NOMO-1 treated with dmso at 0.1 percent for 144 hours (cell line): ENCODE measurements around the gene SAMSN1.

Experiments
- DNase-seq: peaks from one replicate; lab custom pipeline; 2025; ENCODE audit not compliant: unreplicated experiment; lab: John Stamatoyannopoulos, UW

Gene SAMSN1

DNA sequence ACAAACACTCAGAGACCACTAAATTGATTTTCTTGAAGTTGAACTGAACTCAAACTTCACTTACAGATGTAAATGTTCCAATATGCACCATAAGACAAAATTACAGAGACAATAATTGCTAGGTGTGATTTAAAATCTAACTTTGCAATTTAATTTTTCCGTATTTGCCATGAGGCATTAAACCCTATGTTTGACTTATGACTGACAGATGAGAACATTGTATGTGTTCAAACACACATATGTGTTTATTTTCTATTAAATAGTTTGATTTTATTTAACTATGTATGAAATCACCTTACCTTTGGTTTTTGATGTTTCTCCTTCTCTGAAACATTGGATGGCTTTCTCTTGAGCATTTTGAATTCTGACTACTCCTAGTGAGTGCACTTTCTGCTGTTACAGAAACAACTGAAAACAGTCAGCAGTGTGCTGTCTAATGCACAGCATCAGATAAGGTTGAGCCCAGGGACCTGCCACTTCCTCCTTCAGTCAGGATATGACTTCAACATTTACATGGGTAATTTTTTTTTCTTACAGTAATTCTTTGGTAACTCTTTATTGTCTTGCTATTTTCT, at the start of gene SAMSN1:
SAMSN1 (minus strand) TSS at position 410 of the 575 bp plus-strand sequence; CDS start at position 356, 54 bp downstream.
- DNase-seq, result peak; percentile 76

DNA sequence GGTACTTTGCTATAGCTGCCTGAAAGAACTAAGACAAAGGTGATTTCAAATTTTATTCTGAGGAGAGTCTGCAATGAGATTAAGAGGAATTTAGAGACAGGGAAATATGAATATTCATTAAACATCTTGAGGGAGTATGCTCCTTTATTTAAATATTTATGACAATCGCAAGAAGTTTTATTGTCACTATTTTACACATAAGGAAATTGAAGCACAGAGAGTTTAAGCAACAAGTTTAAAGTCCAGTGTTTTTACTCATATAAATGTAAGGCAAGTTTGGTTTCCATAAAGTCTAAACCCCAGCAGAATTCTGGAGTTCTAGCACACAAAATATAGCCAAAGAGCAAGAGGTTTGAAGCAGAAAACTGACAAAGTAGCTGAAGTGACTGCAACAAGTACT, 49.3 kb upstream of the SAMSN1 start:
- no peak for DNase-seq

DNA sequence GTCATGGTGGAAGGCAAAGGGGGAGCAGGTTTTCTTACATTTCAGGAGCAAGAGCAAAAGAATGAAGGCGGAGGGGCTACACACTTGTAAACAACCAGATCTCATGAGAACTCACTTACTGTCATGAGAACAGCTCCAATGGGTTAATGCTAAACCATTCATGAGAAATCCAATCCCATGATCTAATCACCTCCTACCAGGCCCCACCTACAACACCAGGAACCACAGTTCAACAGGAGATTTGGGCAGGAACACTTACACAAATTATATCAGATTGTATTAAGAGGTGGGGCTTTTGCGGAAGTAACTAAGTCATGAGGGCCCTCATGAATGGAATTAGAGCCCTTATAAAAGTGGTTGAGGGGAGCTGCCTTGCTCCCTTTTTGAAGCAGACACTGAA, 48.9 kb upstream of the SAMSN1 start:
- no peak for DNase-seq

DNA sequence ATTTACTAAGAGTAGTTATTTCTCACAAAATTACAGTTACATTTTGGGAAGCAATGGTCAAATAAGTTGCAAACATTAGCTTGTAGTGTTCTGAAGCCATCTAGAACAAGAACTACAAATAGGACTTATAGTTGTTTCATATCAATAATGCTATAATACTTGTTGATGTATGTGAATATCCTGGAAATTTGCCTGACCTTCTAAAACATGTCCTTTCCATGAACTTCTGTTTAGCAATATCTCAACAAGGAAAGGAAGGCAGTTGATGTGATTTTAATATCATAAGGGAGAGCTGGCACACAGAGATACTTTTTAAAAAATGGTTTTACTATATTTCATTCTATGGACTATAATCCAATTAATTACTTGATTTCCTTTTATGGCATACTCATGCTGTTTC, 47.1 kb upstream of the SAMSN1 start:
- DNase-seq, result no peak

DNA sequence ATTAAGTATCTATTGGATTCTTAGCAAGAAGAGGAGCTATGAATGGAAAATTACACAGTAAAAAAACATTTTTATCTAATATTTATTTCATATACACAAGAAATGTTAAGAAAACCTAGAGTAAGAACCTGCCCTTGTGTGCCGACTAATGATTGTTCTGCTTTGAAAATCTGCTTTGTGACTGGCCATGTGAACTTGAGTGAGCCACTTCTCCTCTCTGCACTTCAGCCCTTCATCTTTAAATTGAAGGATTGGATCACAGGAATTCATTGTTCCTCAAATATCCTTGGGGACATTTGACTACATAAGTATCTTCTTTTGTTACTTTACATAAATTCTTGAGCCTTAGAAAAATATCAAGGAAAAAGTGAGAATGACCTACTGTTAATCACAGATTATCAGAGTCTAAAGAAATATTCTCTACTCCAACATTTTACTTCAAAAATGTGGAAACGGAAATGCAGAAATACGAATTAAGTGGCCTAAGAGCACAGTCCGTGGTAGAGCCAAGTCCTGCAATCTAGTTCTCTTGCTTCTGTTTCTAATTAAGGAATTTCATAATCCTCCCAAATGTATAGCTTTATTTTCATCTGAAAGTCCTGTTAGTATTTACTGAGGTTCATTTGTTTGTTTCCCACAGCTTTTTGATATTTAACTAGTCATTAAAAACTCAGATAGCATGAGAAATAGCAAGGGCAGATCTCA, 46.3 kb upstream of the SAMSN1 start:
- no peak for DNase-seq

DNA sequence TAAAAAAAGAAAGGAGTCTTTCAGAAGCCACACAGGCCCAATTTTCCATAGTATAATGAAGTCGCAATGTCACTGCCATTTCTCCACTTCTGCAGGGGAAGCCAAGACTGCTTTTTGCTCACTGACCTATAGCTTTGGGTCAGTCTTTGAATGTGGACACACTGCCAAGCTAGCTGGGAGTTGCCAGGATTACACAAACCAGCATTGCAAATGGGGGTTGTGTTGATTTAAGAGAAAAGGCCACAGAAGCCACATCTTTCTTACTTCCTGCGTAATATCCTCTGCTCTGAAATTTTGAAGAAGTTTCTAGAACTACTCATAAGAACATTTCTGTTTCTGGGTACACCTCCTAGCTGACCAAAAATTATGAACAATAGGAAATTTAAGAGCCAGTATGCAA, 45.8 kb upstream of the SAMSN1 start:
- peak; percentile 67 for DNase-seq

DNA sequence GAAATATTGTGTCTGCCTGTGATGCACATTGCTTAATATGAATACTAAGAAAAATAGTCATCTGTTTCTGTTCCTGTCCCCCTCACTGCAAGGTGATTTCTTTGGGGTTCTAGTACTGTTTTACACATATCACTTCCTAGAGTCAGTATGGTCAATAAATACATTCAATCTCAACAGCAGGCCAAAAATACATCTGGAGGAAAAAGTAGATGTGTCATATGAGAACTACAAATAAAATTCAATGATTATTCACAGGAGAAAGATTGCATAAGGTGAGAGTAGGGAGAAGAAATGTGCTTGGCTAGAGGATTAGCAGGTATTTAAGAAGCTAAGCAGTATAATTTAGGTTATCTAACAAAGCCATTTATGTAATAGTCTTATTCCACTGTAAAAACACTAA, 45.3 kb upstream of the SAMSN1 start:
- DNase-seq, result no peak

DNA sequence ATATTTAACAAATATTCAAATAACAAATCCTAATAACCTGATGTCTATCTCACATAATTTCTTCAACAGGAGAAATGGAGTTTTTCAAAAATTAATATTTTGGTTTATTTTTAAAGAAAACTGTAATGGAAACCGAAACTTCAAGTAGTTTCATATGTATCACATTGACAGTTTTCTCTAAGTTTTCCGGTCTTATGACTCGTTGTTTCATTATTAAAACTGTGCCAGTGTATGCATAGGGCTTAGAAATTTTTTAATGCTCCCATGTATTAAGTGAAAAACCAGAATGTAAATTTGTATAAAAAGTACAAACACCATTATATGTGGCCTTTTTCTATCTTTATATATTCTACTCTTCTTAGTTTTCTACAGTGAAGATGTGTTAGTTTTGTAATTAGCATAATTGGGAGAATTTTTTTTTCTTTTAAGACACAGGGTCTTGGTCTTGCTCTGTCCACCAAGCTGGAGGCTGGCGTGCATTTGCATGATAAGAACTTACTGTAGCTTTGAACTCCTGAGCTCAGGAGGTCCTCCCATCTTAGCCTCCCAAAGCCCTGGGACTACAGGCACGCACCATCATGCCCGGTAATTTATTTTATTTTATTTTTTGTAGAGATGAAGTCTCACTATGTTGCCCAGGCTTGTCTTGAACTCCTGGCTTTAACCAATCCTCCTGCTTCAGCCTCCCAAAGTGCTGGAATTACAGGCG, 43.9 kb upstream of the SAMSN1 start:
- no peak for DNase-seq

DNA sequence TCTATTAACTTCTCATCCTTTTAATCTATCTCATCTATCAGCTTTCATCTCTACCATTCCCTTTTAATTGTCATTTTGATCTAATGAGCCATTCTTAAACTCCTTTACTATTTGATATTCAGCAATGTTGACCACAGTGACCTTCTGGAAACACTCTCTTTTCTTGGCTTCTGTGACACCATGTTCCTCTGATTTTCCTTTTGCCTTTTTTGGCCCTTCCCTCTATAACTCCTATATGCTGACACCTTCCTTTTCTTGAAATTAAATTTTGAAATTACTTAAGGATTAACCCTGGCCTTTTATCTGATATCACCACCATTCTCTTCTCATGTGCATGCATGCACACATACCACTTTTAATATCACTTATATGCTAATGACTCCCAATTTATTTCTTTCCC, 41.2 kb upstream of the SAMSN1 start:
- no peak for DNase-seq

DNA sequence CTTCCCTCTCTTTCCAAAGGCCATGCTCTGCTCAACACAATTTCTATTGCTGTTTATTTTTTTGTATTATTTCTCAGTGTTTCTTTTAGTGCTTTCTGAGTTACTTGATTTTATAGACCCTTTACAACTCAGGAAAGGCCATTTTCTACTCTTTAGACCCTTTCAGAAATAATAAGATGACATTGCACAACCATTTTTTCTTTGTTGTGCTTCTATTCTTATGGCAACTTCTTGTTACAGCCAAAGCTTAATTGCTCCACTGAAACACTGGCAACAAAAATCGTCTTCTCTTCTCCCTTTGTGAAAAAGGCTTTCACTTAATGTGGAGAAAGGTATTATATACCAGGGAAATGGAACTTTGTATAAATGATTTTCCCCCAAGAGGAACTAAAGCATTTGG, 39.0 kb upstream of the SAMSN1 start:
- no peak for DNase-seq

DNA sequence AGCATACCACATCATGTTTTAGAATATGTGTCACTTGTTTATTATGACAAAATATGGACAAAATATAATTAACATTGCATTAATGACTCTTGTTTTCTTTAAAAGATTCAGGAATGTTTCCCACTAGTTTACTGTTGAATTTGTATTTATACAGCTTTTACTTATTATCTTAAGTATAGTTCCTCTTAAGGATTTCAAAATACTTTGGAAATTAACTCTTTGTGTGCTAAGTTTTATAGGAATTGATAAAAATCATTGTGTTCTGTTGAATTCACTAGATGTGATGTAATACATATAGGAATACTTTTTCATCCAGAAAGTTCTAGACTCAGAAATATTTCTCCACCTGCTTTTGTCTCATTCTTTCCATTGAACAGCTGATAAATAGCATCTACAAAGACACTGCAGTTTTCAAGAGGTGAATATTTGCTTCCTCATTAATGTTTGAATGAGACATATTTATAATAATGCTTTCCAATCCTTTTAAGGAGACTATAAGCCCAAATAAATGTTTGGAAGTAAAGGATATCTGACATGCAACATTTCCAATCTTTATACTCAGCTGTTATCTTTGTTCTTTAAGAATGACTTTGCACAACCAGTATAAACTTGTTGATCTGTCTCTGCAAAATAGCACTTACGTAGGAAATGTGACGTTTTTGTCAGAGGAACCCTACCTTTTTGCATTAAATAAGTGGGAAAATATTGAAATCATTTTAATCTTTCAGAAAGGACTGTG, 38.4 kb upstream of the SAMSN1 start:
- DNase-seq, result no peak

DNA sequence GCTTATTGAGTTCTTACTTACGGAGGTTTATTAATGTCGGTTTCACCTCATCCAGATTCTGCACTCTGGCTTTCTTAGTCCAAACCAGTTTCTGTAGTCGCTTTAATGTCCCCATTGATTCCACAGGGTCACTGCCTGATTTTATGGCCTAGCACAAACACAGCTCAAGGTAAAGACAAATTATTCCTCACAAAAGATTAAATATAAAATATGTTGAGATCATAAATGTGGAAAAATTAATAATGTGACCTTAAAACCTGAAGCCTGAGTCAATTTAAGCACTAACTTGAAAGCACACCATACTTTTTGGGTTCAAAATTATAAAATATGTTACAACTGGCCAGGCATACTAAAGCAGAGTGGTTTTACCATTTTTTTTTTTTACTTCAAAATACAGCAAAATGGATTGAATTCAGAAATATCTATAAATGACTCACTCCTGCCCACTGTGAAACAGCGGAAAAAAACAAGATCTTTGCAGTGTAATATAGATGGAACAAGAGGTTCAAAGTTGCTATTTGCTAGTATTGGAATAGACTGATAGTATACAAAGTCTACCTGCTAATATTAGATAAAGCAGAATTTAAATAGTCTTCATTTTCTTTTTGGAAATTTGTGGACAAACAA, 37.6 kb upstream of the SAMSN1 start:
- DNase-seq, result no peak

DNA sequence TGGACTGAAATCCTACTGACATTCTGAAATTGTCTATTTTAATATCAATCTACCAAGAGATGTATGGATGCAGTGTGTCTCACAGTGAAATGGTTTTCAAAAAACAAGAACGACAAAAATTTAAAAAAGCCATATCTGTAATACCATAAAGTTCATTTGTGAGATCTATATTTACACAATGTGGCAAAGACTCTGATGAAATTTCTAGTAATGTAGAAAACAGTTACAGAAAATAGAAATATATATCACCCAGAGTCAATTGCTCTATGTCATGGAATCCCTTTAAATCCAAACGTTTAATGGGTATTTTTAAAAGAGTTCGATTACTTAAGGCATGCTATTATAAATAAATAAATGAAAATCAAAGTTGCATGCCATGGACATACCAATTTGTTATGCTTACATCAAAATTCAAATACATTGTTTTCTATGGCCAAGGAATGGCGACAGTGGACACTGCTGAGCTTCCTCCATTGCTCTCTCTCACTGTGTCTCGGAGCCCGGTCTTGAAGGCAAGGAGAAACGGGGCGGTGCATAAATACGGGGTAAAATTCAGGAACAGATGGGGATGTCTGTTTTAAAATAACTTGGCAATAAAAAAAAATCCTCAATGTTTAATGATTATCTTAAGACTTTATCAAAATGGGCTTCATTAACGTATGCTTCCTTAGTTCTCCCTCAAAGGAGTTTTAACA, 37.0 kb upstream of the SAMSN1 start:
- DNase-seq, result no peak

DNA sequence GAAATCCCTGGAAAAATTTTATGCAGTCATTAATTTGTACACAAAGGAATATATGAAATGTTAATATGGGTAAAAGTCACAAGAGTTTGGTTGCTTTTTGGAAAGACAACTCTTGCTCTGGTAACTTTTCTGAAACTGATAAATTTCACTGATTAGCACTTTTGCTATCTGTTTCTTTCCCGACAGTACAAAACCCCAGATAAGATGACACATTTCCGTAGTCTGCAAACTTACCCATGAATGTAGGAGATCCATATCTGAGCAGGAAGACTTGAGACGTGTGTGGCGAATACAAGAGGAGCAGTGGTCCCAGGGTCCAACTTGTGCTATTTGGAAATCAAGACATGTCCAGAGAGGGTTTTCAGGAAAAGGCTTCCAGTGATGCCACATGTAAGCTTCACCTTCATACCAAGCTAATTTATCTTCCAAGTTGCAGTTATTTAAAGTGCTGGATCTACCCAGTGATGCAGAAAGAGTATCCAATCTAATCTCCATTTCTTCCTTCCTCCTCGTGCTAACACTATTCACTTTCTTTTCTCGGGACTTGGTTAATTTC, 35.9 kb upstream of the SAMSN1 start:
- no peak for DNase-seq

DNA sequence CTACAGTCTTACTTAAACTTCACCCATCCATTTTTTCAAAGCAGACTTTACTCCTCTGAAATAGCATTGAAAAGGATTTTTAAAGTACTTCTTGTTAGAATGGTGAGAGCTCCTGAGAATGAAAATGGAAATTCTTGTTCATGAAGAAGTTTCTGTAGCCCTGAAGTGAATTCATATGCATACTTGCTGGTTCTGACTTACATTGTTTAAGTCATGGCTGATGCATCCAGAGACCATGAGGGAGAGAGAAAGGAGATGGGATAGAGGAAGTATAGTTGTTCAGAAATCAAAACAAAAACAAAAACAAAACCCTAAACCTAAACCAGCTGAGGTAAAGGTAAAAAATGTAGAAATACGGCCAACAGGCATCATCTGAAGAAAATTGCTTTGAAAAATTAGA, 27.1 kb upstream of the SAMSN1 start:
- DNase-seq, result no peak

DNA sequence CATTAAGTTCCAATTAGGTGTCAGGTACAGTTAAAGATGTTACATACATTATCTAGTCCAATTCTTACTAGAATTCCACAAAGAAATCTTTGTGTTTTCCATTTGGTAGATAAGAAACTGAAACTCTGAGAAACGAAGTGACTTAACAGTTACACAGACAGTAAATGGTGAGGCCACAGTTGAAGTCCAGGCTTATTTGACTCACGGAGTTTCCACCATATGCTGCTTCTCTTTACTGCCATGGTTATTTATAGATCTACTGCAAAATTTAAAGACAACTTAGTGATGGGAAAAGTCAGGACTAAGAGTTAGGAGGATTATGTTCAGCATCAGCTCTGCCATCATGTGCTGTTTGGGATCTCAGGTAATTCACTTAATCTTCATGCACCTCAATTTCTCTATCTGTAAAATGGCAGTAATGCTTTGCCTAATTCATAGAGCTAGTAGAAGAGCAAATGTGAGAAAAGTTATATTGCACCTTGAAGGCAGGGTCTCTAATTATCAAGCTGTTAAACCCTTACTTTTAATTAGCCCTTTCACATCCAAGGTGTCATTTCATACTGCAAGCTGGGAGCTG, 26.2 kb upstream of the SAMSN1 start:
- peak; percentile 15 for DNase-seq

DNA sequence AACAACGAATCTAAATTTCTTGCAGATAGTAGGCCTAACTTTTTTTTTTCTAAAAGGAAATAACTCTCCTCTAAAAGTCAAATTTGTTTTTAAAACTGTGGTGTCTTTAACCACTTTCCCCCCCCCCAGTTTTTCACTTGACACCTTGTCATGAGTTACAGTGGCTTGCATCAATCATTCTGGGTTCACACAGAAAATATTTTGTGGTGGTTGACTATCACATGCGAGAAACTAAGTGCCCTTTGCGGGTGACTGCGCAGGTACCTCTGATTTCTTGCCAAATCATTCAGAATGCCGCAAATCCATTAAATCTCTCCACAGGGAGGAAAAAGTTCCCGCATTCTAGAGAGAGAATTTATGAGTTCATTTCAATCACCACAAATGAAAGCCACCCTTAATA, 23.8 kb upstream of the SAMSN1 start:
- DNase-seq, result no peak

DNA sequence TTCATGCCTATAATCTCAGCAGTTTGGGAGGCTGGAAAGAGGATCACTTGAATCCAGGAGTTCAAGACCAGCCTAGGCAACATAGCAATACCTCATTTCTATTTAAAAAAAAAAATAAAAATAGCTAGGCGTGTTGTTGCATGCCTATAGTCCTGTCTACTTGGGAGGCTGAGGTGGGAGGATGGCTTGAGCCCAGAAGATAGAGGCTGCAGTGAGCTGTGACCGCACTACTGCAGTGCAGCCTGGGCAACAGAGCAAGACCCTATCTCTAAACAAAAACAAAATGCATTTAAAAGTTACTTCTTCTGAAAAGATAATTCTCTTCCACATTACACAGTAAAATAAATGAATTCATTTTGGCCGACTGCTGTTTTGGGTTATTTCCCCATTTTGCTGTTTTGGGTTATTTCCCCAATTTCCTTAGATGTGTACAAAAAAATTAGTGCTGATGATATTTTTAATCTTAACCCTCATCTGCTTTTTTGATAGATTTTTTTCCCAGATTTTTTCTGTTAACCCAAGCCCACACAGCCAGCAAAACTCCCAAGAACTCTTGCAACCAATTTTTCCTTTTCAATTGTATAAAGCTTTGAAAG, 23.0 kb upstream of the SAMSN1 start:
- no peak for DNase-seq
